HG02973 (cell line): Measurements from ENCODE around the gene ATCAY.
"Not testable (repeated sequence)": the region's sequence is repeated elsewhere in the genome, so short reads cannot be mapped to it uniquely, and the experiment has no call there.

Experiments used
- ATAC-seq: cut with Tn5 transposase; IDR thresholded peaks from one replicate; pipeline ENCODE4 v1.9.1; 2021; ENCODE audit warnings: moderate library complexity; ENCODE audit not compliant: unreplicated experiment

The ATCAY gene

GRCh38 chr19:3967983-3968382, 87.5 kb downstream of the ATCAY start:
- ATAC-seq, result not testable (repeated sequence)

- no peak for ATAC-seq
These were observed 88.3 kb downstream of the ATCAY start for GRCh38 chr19:3968556-3969434.

- no peak for ATAC-seq
These were observed 89.2 kb downstream of the ATCAY start for GRCh38 chr19:3969435-3970312.

GRCh38 chr19:3970313-3970807, 89.9 kb downstream of the ATCAY start:
- ATAC-seq, result no peak

- peak; percentile 82 for ATAC-seq
These were observed 90.5 kb downstream of the ATCAY start, which contains the start of gene DAPK3 for GRCh38 chr19:3970808-3971598. TSS of gene DAPK3 (minus strand) at chr19:3971099. CDS start at chr19:3969735, 1,364 bp downstream.

- ATAC-seq, result no peak
These were observed 94.7 kb downstream of the ATCAY start for GRCh38 chr19:3975144-3975543.

GRCh38 chr19:3975637-3976087, 95.2 kb downstream of the ATCAY start:
- no peak for ATAC-seq

- no peak for ATAC-seq
These were observed 96.2 kb downstream of the ATCAY start for GRCh38 chr19:3976495-3977241.
